GM21528 (cell line): ENCODE data around the gene COPS8.

Source experiments
- ATAC-seq: cut with Tn5 transposase; IDR thresholded peaks from one replicate; pipeline ENCODE4 v1.9.1; 2021; ENCODE audit warnings: mild to moderate bottlenecking, moderate library complexity; ENCODE audit not compliant: unreplicated experiment, low FRiP score

Gene COPS8

GRCh38 chr2:237129625-237130263, 44.1 kb downstream of the COPS8 start:
- no peak for ATAC-seq

- ATAC-seq: no peak
These were observed 45.1 kb downstream of the COPS8 start for GRCh38 chr2:237130562-237131421.

GRCh38 chr2:237131749-237132533, 46.3 kb downstream of the COPS8 start:
- ATAC-seq: no peak

- ATAC-seq: no peak
These were observed 47.1 kb downstream of the COPS8 start for GRCh38 chr2:237132799-237133198.

GRCh38 chr2:237134321-237135230, 48.9 kb downstream of the COPS8 start:
- no peak for ATAC-seq

GRCh38 chr2:237136824-237137223, 51.1 kb downstream of the COPS8 start:
- ATAC-seq: no peak

- ATAC-seq: no peak
These were observed 52.1 kb downstream of the COPS8 start for GRCh38 chr2:237137626-237138323.

GRCh38 chr2:237139123-237139675, 53.5 kb downstream of the COPS8 start:
- no peak for ATAC-seq

- ATAC-seq: no peak
These were observed 55.1 kb downstream of the COPS8 start for GRCh38 chr2:237140689-237141285.

GRCh38 chr2:237141571-237142051, 55.9 kb downstream of the COPS8 start:
- no peak for ATAC-seq

- no peak for ATAC-seq
These were observed 57.4 kb downstream of the COPS8 start for GRCh38 chr2:237143118-237143517.

- no peak for ATAC-seq
These were observed 58.2 kb downstream of the COPS8 start for GRCh38 chr2:237143676-237144440.

GRCh38 chr2:237144516-237144915, 58.8 kb downstream of the COPS8 start:
- no peak for ATAC-seq

GRCh38 chr2:237147317-237147716, 61.6 kb downstream of the COPS8 start:
- no peak for ATAC-seq

GRCh38 chr2:237148624-237149023, 62.9 kb downstream of the COPS8 start:
- ATAC-seq: no peak

GRCh38 chr2:237149425-237149824, 63.7 kb downstream of the COPS8 start:
- no peak for ATAC-seq
